Neural progenitor cell (in vitro differentiated cells): ENCODE data around the gene ANHX.

ENCODE experiments used
- CTCF ChIP-seq: fragments of 200-600 bp; sonication (generic); IDR thresholded peaks from 2 replicates; pipeline ENCODE4 v1.5.1; 2017; ENCODE audit warnings: antibody characterized with exemption, mild to moderate bottlenecking
- EZH2 ChIP-seq: fragments of 200-600 bp; sonication (generic); IDR thresholded peaks from 2 replicates; pipeline ENCODE4 v1.6.1; 2017; ENCODE audit warnings: antibody characterized with exemption, mild to moderate bottlenecking, moderate library complexity
- EZH2phosphoT487 ChIP-seq: fragments of 200-600 bp; sonication (generic); IDR thresholded peaks from 2 replicates; pipeline ENCODE4 v1.6.1; 2017; ENCODE audit warnings: antibody characterized with exemption

GRCh38 chr12:133225527-133225926, 10.2 kb downstream of the ANHX start:
- TF ChIP-seq CTCF: no peak
- TF ChIP-seq EZH2phosphoT487: no peak
- no peak for TF ChIP-seq EZH2
